G401 (cell line): ENCODE data around the gene MRPS7. TPM values are rescaled to one million over a fixed set of nuclear protein-coding genes. Genes with fewer than 3 reads are reported as not detected.
A peak's percentile ranks its signal among the peaks of the same experiment; 100 is the strongest.
"Not testable (repeated sequence)": the region's sequence is repeated elsewhere in the genome, so short reads cannot be mapped to it uniquely, and the experiment has no call there.

Source experiments
- DNase-seq: peaks from one replicate; pipeline ENCODE4 v3.0.0-alpha.2; 2015; ENCODE audit warnings: low spot score
- in situ Hi-C: cut with HindIII; loops from 2 replicates; pipeline ENCODE4 v1.10.0; 2016; ENCODE audit warnings: low sequenced_read_pairs, mixed read lengths
- total RNA-seq: library from RNA; depleted of rRNA; stranded (reverse); fragments of >200 nt; shearing (Covaris generic); gene quantifications from 2 replicates; pipeline ENCODE4 v1.2.3, GENCODE V29; 2014

MRPS7 gene
- total RNA-seq, 1 experiment from 2014 or later, result 107 TPM

DNA sequence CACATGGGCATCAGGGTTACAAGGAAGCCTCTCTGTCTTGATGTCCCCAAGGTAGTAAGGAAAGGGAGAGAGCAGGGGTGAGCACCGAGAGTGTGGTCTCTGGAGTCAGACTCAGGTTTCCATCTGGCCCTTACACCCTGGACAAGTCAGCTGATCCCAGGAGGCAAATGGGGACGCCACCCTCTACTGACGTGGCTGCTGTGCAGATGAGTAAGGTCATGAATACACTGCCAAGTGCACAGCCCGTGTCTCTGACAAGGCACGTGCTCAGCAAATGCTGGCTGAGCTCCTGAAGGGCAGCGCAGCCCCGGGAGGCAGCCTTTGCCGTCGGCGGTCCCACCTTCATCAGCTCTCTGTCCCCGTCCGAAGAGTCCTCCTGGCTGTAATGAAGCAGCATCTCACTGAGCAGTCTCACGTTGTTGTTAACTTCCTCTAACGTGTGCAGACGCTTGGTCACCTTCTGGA lies 19.7 kb upstream of the MRPS7 start:
- no peak for DNase-seq
- in situ Hi-C loops, result no loop called here

DNA sequence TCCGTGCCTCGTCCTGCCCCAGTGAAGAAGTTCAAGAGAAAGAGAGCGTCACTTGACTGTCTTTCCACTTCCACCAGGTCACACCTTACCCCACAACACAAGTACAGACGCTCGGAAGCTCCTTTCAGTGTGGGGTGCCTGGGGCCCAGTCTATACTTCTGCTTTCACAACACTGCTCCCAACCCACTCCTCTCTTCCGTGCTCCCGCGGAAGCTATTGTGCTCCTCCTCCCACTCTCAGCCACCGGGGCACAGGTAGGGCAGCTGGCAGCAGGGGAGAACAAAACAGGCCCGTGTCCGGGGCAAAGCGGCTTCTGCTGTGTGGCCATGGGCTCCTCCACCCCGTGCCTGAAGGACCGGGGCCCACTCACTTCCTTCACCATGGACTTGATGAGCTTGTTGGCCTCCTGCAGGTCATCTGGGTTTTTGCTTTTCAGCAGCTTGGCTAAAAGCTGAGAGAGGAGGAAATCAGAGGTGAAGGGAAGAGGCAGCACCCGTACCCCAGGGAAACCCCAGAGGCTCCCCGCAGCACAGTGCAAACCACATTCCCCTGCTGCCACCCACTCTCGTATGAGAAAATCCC lies 19.1 kb upstream of the MRPS7 start:
- no peak for DNase-seq
- in situ Hi-C loops, result no loop called here

DNA sequence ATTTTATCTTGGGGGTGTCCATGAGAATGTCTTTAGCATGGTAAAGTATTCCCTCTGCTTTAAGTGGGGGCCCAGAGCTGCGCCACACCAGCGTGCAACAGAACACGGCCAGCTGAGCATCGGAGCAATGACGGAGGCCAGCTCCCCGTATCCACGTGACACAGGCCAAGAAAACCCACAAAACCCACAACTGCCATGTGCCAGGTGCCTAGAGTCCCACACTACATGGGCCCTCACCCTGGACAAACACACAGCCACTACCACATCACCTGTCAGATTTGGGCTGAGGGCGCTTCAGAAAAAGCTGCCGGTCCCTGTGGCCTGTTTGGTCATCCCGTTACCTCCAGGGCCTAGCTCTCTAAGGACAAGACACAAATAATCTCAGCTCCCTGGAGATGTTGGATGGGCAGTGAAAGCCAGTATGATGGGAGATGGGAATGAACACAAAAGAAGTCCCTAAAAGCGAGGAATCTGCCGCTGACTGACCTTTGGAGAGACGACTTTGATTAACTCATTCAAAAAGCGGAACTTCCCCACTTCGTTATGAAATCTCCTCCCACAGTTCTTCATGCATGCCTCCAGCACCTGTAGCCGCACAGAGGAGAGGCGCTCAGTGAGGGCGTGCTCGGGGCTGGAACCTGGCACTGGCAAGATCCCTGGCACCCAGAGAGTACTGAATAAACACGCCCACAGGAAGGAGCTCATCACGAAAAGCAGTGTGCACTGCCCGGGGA lies 17.4 kb upstream of the MRPS7 start:
- in situ Hi-C loops, result no loop called here
- no peak for DNase-seq

DNA sequence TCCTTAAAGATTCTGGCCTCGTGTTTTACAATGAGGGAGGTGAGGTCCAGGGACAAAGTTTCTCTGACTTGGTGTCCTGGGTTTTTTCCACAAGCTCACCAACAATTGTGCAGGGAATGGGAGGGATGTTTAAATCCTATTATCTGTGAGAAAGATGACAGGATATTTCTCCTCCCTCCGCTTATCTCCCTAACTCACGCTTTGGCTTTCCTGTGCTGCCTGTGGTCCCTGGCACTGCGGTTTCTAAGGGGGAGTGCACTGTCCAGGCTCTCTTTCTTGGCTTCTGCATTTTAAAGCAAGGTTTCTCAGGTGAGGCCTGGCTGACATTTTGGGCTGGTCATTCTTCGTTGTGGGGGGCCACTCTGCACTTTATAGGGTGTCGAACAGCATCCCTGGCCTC lies 16.7 kb upstream of the MRPS7 start:
- no peak for DNase-seq

DNA sequence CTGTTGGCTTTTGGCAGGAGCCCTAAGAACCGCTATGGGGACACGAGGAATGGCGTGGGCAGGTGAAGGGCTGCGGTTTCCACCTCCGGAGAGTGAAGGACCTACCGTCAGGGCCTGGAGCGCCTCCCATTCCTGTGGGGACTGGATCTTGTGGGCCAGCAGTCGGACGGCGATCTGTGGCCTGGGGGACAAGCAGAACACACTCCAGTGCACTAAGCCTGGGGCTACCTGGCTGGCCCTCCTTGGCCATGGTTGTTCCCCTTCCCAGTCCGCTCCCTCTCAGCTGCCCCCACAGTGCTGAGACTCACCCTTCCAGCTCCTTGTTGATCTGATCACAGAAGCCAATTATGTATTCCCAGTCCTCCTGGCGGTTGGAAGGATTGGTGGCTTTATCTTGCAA lies 15.3 kb upstream of the MRPS7 start:
- in situ Hi-C loops, result no loop called here
- DNase-seq, result no peak

More for the DNA sequence above, 16.7 kb upstream of the MRPS7 start:
- in situ Hi-C loops, result no loop called here

DNA sequence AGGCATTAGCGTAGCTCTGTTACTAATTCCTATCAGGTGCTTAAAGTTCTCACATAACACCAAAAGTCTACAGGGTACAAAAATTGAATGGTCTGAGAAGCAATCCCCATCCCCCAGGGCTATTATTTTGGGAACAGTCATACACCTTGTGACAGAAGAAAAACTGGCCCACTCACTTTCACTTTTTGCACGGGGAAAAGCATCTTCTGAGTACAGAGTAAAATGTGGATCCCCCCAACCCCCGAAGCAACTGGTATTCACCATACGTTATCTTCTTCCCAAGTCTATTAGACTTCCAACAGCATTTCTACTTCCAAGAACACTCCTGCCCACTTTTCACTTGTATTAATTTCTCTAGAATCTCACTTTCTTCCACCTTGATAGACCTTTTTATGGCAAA lies 12.1 kb upstream of the MRPS7 start:
- in situ Hi-C loops, result no loop called here
- DNase-seq, result no peak

DNA sequence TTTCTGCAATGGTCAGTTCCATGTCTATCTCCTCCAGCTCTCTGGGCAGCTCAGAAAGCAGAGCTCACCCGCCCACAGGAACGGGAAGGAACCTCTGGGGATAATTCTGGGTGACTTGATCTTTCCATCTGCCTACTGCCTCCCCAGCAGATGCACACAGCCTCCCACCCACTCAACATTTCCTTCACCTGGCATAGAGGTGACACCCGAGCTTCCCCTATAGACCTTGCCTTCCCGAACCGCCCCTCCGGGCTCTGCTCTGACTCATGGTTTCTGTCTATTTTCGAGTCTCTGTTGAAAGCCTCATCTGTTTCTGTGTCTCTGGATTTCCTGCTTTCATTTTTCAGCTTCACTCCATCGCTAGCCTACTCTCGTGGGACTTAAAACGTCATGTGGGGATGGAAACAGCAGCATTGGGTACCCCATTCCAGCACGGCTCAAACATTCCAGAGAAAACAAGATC lies 11.6 kb upstream of the MRPS7 start:
- in situ Hi-C loops, result no loop called here
- DNase-seq, result no peak

DNA sequence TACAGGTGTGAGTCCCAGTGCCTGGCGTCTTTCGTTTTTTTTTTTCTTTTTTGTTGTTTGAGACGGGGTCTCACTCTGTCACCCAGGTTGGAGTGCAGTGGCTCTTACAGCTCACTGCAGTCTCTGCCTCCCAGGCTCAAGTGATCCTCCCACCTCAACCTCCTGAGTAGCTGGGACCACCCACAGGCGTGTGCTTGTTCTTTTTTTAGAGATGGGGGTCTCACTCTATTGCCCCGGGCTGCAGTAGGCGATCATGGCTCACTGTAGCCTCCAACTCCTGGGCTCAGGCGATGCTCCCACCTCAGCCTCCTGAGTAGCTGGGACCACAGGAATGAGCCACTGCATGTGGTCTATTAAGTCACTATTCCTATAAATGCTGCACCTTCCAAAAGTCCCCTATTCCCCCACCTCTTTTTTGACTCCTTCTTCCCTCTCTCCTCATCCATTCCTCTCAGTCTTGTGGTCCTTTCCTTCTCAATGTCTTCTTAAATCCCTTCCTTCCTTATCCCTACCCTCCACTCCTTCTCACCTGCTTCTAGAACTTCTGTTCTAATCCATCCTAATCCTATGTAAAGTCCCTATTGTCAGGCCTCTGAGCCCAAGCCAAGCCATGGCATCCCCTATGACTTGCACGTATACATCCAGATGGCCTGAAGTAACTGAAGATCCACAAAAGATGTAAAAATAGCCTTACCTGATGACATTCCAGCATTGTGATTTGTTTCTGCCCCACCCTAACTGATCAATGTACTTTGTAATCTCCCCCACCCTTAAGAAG lies 9.5 kb upstream of the MRPS7 start:
- in situ Hi-C loops, result no loop called here
- no peak for DNase-seq

DNA sequence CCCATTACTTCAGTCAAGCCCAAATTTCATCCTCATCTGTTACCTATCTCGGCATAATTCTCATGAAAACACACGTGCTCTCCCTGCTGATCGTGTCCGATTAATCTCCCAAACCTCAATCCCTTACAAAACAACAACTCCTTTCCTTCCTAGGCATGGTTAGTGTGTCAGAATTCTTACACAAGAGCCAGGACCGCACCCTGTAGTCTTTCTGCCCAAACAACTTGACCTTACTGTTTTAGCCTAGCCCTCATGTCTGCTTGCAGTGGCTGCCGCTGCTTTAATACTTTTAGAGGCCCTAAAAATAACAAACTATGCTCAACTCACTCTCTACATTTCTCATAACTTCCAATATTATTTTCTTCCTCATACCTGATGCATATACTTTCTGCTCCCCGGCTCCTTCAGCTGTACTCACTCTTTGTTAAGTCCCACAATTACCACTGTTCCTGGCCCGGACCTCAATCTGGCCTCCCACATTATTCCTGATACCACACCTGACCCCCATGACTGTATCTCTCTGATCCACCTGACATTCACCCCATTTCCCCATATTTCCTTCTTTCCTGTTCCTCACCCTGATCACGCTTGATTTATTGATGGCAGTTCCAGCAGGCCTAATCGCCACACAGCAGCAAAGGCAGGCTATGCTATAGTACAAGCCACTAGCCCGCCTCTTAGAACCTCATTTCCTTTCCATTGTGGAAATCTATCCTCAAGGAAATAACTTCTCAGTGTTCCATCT lies 5.6 kb upstream of the MRPS7 start:
- DNase-seq, in situ Hi-C loops: not testable (repeated sequence)

DNA sequence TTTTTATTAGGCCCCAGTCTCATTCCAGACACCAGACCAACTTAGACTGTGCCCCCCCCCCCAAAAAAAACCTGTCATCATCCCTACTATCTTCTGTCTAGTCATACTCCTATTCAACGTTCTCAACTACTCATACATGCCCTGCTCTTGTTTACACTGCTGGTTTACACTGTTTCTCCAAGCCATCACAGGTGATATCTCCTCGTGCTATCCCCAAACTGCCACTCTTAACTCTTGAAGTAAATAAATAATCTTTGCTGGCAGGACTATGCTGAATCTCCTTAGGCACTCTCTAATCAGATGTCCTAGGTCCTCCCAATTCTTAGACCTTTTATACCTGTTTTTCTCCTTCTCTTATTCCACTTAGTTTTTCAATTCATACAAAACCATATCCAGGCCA lies 4.5 kb upstream of the MRPS7 start:
- in situ Hi-C loops, DNase-seq: not testable (repeated sequence)

DNA sequence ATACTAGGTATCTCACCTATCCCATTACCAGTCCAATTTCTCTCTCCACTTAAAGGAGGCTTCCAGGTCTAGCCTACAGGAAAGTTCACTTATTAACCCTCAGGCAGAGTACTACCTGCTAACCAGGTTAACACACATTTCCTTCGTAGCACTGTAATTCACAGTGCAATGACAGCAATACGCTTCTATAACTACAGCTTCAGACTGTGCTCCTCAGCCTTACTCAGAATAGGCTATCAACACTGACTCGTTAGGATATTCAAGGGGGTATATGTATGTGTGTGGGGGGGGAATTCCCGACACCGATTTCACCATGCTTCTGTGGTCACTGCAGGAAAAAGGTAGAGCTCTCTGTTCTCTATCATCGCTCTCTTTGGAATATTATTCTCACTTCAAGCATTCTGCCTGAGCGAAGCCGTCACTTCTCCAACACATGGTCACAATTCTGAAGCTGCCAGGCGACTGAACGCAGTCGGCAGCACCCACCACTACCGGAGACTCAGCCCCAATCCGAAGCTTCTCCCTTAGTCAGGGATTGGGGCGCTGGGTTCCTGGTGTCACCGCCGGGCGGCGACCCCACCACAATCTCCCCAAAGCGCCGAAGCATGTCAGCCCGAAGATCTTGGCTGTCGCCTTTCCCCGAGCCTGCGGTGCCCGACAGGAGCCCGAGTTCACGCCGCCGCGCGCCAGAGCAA lies 891 bp upstream of the MRPS7 start:
- in situ Hi-C loops, result no loop called here

DNA sequence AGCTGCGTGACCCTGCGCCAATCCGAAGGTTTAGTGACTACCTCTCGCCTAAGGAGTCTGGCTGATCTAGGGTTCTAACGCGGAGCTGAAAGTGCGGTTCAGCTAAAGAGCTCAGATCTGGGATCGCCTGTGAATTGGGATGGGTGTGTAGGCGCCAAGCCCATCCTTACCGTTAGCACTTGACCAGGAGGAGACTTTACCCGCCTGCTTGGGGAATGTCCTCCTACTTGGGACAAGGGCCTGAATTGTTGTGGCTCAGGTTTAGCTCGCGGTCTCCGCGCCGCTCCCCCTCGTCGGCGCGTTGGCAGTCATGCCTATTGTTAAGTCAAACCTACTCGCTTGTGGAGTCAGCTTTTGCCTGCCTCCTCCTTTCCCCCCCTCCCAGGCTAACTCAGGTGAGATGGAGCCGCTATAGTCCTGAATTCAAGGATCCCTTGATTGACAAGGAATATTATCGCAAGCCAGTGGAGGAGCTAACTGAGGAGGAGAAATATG lies 480 bp downstream of the MRPS7 start:
- in situ Hi-C loops, result no loop called here
- no peak for DNase-seq

More for the DNA sequence above, 891 bp upstream of the MRPS7 start:
- DNase-seq, result no peak

DNA sequence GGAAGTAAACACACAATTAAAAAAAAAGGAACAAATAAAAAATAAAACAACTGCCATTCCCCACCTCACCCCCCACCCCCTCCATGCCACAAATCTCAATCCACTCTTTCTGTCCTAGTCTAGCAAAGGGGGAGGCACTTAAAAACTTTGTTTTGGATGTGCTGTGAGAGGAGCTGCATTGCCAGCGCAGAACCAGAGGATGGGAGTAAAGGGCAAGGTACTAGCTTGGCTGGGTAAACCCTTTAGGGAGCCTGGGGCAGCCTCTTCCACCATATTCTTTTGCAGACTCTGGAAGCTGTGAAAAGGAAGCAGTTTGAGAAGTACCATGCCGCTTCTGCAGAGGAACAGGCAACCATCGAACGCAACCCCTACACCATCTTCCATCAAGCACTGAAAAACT lies 1.4 kb downstream of the MRPS7 start:
- in situ Hi-C loops, result no loop called here
- DNase-seq, result no peak

DNA sequence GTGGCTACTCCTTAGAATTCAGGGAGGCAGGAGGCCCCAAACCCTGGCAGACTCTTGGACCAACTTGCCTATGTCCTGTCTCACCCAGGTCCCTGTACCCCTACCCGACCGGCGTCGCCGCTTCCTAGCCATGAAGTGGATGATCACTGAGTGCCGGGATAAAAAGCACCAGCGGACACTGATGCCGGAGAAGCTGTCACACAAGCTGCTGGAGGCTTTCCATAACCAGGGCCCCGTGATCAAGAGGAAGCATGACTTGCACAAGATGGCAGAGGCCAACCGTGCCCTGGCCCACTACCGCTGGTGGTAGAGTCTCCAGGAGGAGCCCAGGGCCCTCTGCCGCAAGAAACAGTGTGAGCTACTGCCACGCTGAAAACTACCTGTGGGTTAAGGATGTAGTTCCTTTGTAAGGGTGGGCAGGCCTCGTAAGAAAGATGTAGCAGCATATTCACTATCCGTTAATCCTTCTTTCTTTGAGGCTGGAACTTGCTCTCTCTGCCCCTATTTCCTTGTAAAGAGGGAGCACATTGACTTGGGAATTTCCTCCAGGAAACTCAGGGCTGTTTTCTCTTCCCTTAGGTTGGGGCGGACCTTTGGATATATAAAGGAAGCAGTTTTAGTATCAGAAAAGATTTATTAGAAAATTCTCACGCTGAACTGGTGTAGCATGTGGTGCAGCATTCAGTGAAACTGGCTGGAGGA lies 4.1 kb downstream of the MRPS7 start:
- in situ Hi-C loops, result no loop called here

DNA sequence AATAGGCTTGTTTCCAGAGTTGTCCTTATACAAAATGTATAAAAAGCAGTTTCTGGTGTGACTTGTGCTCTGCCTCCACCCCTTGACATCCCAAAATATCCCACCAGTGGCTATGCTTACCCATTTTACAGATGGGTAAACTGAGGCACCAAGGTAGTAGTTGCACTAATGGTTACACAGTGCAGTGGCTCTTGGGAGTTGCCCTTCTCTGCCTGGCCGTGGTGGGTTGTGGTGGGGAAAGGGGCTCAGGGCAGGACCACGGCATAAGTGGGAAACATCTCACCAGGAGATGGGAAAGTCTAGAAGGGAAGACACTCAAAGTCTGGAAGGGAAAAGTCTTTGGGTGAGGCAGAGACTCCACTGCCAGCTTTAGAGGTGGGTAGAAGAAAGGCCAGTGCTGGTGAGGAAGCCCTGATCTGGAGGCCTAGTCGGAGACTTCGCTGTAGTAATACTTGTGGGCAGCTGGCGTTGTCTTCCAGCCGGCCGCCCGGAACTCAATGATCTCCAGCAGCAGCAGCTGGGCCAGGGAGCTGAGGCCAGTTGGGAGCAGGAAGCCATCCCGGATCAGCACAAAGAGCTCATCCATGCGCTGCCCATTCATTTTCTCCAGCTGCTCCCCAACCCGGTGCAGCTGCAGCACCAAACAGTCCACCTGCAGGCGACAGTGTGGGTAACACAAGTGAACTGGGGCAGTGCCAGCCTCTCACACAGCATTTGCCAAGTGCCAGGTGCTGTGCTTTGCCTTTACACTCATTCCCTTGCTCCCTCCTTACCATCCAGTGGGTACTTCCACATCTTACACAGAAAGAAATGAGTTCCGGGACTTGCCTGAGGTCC lies 4.9 kb downstream of the MRPS7 start:
- in situ Hi-C loops, result no loop called here
- DNase-seq, result no peak

More for the DNA sequence above, 4.1 kb downstream of the MRPS7 start:
- DNase-seq, result no peak

DNA sequence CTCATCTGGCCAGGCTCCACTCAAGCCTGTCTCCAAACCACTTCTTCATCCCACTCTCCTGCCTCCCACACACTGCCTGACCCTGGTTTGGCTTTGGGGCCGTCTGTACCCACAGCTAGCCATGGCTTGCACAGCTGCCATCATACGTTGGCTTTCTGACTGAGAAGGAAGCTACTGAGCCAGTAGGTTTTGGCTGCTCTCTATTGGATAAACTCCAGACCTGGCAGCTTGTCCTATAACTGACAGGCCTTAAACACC lies 5.4 kb downstream of the MRPS7 start:
- peak; percentile 14 for DNase-seq
- in situ Hi-C loops, result no loop called here

DNA sequence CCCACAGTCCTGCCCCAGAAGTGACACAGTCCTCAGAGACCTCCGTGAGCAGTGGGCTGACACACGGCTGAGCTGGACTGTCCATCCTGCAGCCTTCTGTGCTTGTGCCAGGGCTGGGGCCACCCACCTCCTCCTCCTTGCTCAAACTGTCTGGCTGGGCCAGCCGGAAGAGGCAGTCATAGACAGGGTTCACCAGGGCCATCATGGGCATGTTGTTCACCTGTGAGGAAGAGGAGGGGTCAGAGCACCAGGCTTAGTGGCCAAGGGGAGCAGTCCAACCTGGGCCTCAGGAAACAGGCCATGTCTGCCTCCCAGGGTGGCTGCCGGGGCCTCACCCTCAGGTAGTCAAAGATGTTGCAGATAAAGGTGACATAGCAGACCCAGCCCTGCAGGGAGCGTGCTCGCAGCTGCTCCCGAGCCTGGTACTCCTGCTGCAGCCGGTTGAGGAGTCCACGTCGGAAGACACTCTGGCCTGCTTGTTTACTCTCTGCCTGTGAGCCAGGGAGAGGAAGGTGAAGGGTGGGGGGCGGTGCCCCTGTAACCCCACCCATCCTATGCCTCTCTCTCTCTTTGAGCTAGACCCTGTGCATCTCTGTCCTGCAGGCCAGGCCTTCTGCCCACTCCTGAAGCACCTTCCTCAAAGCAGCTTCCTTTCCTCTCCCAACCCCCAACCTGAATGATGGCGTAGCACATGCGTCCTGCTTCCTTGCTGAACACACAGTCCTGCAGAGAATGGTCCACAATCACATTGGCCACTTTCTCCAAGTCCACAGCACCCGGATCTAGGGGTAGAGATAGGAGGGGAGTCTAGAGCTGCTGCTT lies 5.9 kb downstream of the MRPS7 start:
- in situ Hi-C loops, result no loop called here
- peak; percentile 20 for DNase-seq
